Measurements from ENCODE around the gene TMED1. TPM values are rescaled to one million over a fixed set of nuclear protein-coding genes. Genes with fewer than 3 reads are reported as not detected.
"Not testable (repeated sequence)": the region's sequence is repeated elsewhere in the genome, so short reads cannot be mapped to it uniquely, and the experiment has no call there.

Gene TMED1
- total RNA-seq, 1 donor from 2014 or later = 25.0 TPM

DNA sequence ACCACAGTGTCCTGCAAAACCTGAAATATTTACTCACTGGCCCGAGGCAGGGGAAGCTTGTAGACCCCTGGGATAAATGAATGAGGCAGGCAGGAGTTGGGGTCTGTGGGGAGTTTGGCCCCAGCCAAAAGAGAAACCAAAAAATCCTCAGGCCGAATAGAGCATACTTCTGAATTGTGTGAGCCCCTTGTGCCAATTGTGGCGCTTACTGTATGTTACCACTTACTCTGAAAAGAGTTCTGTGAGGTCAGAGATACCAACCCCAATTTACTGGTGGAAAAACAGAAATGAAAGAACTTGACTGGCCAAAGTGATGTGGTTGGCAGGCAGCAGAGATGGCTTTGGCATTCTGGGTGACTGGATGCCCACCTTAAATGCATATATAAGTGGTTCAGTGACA is 42.2 kb upstream of the TMED1 start:
- Histone ChIP-seq H3K27ac (no peak overlapping the region), H3K4me1 (peaks cover 0 to 28% of the 10 kb centered on the region in 2 donors)
- TF ChIP-seq, protein P1, sequence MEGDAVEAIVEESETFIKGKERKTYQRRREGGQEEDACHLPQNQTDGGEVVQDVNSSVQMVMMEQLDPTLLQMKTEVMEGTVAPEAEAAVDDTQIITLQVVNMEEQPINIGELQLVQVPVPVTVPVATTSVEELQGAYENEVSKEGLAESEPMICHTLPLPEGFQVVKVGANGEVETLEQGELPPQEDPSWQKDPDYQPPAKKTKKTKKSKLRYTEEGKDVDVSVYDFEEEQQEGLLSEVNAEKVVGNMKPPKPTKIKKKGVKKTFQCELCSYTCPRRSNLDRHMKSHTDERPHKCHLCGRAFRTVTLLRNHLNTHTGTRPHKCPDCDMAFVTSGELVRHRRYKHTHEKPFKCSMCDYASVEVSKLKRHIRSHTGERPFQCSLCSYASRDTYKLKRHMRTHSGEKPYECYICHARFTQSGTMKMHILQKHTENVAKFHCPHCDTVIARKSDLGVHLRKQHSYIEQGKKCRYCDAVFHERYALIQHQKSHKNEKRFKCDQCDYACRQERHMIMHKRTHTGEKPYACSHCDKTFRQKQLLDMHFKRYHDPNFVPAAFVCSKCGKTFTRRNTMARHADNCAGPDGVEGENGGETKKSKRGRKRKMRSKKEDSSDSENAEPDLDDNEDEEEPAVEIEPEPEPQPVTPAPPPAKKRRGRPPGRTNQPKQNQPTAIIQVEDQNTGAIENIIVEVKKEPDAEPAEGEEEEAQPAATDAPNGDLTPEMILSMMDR (IDR thresholded peaks at IDR 0.05) = no peak

DNA sequence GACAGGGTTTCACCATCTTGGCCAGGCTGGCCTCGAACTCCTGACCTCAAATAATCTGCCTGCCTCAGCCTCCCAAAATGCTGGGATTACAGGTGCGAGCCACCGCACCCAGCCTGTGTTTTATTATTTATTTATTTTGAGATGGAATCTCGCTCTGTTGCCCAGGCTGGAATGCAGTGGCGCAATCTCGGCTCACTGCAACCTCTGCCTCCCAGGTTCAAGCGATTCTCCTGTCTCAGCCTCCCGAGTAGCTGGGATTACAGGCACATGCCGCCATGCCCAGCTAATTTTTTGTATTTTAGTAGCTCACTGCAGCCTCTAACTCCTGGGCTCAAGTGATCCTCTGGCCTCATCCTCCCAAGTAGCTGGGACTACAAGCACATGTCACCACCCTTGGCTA is 41.6 kb upstream of the TMED1 start:
- DNase-seq (ENCODE audit: low spot score in 2 of 2); intact Hi-C loops (cut with DNase I); H3K9me3 ChIP-seq; H3K36me3 ChIP-seq; H3K4me3 ChIP-seq; H3K27me3 ChIP-seq: not testable (repeated sequence)
- Histone ChIP-seq H3K27ac (peak overlapping the region; percentile 40 to 52), H3K4me1 (peaks cover 0 to 33% of the 10 kb centered on the region in 2 donors)

More for the DNA sequence above, 42.2 kb upstream of the TMED1 start:
- no peaks in the 10 kb centered on the region for H3K27me3 ChIP-seq
- no peaks in the 10 kb centered on the region for H3K9me3 ChIP-seq
- DNase-seq (ENCODE audit: low spot score in 2 of 2) = no peak
- no peak overlapping the region for H3K4me3 ChIP-seq
- no peaks in the 10 kb centered on the region for H3K36me3 ChIP-seq
- intact Hi-C loops (cut with DNase I) = no loop called here

DNA sequence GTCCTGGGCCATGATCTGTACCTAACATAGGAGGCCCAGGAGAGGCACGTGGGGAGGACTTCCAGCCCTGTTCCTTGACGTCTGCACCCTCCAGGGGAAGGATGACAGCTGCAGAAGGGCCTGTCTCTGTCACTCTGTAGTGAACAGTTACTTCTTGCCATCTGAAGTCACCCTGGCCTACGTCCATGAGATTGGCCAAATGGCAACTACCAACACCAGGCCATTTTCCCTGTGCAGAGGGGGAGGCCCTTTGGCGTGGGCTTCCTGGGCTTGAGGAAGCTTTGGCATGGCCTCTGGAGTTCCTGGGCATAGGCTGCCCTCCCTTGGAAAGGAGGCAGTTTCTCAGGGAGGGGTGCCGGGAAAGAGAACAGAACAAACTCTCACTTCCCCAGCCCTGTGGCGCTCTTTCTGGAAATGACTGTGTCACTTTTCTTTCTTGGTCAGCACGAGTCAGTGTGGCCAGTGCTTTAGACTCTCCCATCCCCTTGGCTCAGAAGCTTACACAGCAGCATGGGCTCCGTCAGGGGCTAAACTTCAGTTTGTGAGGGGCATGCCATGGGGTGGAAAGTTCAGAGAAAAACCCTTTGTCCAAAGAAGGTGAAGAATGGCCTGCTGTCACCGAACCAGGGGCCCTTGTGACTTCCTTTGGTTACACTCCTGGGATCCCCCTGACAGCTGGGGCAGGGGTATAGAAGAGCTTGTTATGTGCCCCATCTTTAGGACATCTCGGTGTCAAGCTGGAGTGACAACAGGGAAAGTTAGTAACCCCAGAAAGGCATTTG is 40.6 kb upstream of the TMED1 start:
- Histone ChIP-seq H3K4me3 (no peak overlapping the region), H3K4me1 (peaks cover 0 to 27% of the 10 kb centered on the region in 2 donors), H3K27me3 (no peaks in the 10 kb centered on the region), H3K27ac (peak overlapping the region; percentile 40 to 52), H3K36me3 (no peaks in the 10 kb centered on the region), H3K9me3 (no peaks in the 10 kb centered on the region)
- TF ChIP-seq, protein P1 (IDR thresholded peaks at IDR 0.05) = no peak
- DNase-seq (ENCODE audit: low spot score in 2 of 2) = peak in 1 of 2 donors; percentile 74
- intact Hi-C loops (cut with DNase I) = no loop called here

DNA sequence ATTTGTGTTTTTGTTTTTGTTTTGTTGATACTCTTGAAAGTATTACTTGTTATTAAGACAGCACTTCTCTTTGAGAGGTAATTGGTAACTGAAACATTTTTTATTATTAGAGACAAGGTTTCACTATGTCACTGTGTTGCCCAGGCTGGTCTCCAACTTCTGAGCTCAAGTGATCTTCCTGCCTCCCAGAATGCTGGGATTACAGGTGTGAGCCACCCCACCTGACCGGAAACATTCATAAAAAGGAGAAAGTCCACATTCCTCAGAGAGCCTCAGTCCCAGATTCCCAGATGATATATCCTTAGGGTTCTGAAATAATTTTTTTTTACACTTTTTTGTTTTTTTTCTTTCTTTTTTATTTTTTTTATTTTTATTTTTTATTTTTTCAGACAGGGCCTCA is 38.0 kb upstream of the TMED1 start:
- no peaks in the 10 kb centered on the region for H3K27me3 ChIP-seq
- no peak for DNase-seq (ENCODE audit: low spot score in 2 of 2)
- H3K36me3 ChIP-seq = no peaks in the 10 kb centered on the region
- no peaks in the 10 kb centered on the region for H3K9me3 ChIP-seq
- intact Hi-C loops (cut with DNase I) = loop anchor here (5.0 kb wide), 1 partner anchor 663 kb away; the partner anchor contains the start of gene CNN1
- no peak overlapping the region for H3K27ac ChIP-seq
- no peak overlapping the region for H3K4me3 ChIP-seq
- TF ChIP-seq, protein P1 (IDR thresholded peaks at IDR 0.05) = no peak
- H3K4me1 ChIP-seq = peaks cover 3 to 22% of the 10 kb centered on the region in 2 donors

DNA sequence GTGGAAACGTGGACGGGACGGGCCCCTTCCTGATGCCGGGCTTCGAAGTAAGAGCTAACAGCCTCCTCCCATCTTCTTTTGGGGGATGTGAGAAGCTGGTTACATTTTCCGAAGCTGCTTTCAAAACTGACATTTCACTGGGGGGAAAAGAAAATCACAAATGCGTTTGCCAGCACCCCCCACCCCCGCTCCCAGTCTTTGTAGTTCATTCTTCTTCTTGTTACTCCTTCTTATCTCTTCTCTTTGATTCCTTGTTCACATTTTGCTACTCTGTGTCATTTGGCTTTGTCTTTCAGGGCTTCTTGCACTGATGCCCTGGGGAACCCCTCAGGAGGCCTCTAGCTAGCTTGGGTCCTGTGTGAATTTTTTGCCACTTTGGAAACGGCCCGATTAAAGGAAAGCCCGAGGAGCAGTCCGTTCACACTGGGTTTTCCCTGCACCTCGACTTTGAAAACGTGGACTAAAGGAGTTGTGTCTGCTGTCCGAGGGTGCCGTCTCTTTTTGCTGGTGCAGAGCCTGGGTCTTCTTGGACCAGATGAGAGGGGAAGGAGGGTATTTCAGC is 36.6 kb upstream of the TMED1 start:
- peaks cover 3 to 22% of the 10 kb centered on the region in 2 donors for H3K4me1 ChIP-seq
- H3K36me3 ChIP-seq = no peaks in the 10 kb centered on the region
- DNase-seq (ENCODE audit: low spot score in 2 of 2) = no peak
- TF ChIP-seq, protein P1 (IDR thresholded peaks at IDR 0.05) = no peak
- no peaks in the 10 kb centered on the region for H3K9me3 ChIP-seq
- peak overlapping the region; percentile 41 to 86 for H3K27ac ChIP-seq
- H3K4me3 ChIP-seq = peak overlapping the region; percentile 88 to 96
- no peaks in the 10 kb centered on the region for H3K27me3 ChIP-seq
- intact Hi-C loops (cut with DNase I) = loop anchor here (5.0 kb wide), 1 partner anchor 665 kb away; the partner anchor contains the start of gene CNN1

Data from ascending aorta (tissue), 2 donors.